Liver (tissue), 9 donors: Measurements from ENCODE around the gene PRSS16. TPM values are rescaled to one million over a fixed set of nuclear protein-coding genes. Genes with fewer than 3 reads are reported as not detected.

Source experiments
- DNase-seq: peaks from one replicate; pipeline ENCODE4 v3.0.0-alpha.2; 2017; ENCODE audit warnings: low spot score
- H3K27ac ChIP-seq, 2 donors: one replicate each; pipeline ENCODE4 v1.7.0; 2013; ENCODE audit warnings: inconsistent platforms in 2 of 2, low read length in 2 of 2, control low read depth in 1 of 2, low read depth in 1 of 2, mild to moderate bottlenecking in 1 of 2
- H3K27me3 ChIP-seq, 4 donors: one replicate each; pipeline versions ENCODE4 v1.6.1 to v1.7.0; 2013; ENCODE audit warnings: low read length in 3 of 4, inconsistent platforms in 1 of 4, mild to moderate bottlenecking in 1 of 4, moderate library complexity in 1 of 4; ENCODE audit not compliant: control insufficient read depth in 4 of 4, insufficient read depth in 4 of 4
- H3K36me3 ChIP-seq, 4 donors: one replicate each; pipeline versions ENCODE4 v1.6.1 to v1.7.0; 2013; ENCODE audit warnings: low read length in 3 of 4, mild to moderate bottlenecking in 3 of 4, low read depth in 1 of 4, moderate library complexity in 1 of 4; ENCODE audit not compliant: control insufficient read depth in 4 of 4, insufficient read depth in 3 of 4
- H3K4me1 ChIP-seq, 4 donors: one replicate each; pipeline versions ENCODE4 v1.6.1 to v1.7.0; 2013; ENCODE audit warnings: low read length in 3 of 4, mild to moderate bottlenecking in 3 of 4, moderate library complexity in 1 of 4; ENCODE audit not compliant: control insufficient read depth in 4 of 4, insufficient read depth in 4 of 4
- H3K4me3 ChIP-seq, 3 donors: one replicate each; pipeline versions ENCODE4 v1.6.1 to v1.7.0; 2013; ENCODE audit warnings: low read length in 3 of 3, control low read depth in 1 of 3, low read depth in 1 of 3, mild to moderate bottlenecking in 1 of 3
- H3K9ac ChIP-seq, 2 donors: one replicate each; pipeline ENCODE4 v1.7.0; 2013; ENCODE audit warnings: low read length in 2 of 2, mild to moderate bottlenecking in 2 of 2, moderate library complexity in 2 of 2, control low read depth in 1 of 2, low read depth in 1 of 2
- H3K9me3 ChIP-seq, 4 donors: one replicate each; pipeline versions ENCODE4 v1.6.1 to v1.7.0; 2013; ENCODE audit warnings: low read length in 3 of 4; ENCODE audit not compliant: control insufficient read depth in 4 of 4
- ATF3 ChIP-seq: IDR thresholded peaks from 2 replicates; pipeline ENCODE4 v1.6.1; 2016; ENCODE audit warnings: antibody characterized with exemption
- CTCF ChIP-seq: fragments of 150-350 bp; IDR thresholded peaks from 2 replicates; pipeline ENCODE4 v1.5.1; 2017; ENCODE audit warnings: improper control_type of control experiment, low read depth, low read length; ENCODE audit not compliant: missing input control
- EGR1 ChIP-seq, 2 donors: IDR thresholded peaks; 2 replicates each; pipeline ENCODE4 v1.6.1; 2016 to 2018; ENCODE audit warnings: antibody characterized with exemption in 2 of 2, low read depth in 2 of 2
- FOXA2 ChIP-seq: IDR thresholded peaks from 2 replicates; pipeline ENCODE4 v1.6.1; 2016; ENCODE audit warnings: antibody characterized with exemption
- GABPA ChIP-seq, 2 donors: IDR thresholded peaks in 1 of 2; conservative IDR thresholded peaks in 1 of 2; 2 replicates each; pipeline ENCODE4 v1.6.1; 2016; ENCODE audit warnings: antibody characterized with exemption in 2 of 2, mild to moderate bottlenecking in 1 of 2, moderate library complexity in 1 of 2
- HNF4A ChIP-seq, 2 donors: conservative IDR thresholded peaks; 2 replicates each; pipeline ENCODE4 v1.6.1; 2016; ENCODE audit warnings: antibody characterized with exemption in 2 of 2, mild to moderate bottlenecking in 2 of 2
- HNF4G ChIP-seq: IDR thresholded peaks from 2 replicates; pipeline ENCODE4 v1.6.1; 2016; ENCODE audit warnings: antibody characterized with exemption
- JUND ChIP-seq, 2 donors: IDR thresholded peaks; 2 replicates each; pipeline ENCODE4 v1.6.1; 2016; ENCODE audit warnings: antibody characterized with exemption in 2 of 2
- MAX ChIP-seq: IDR thresholded peaks from 2 replicates; pipeline ENCODE4 v1.6.1; 2016; ENCODE audit warnings: antibody characterized with exemption
- NR2F2 ChIP-seq: IDR thresholded peaks from 2 replicates; pipeline ENCODE4 v1.6.1; 2016; ENCODE audit warnings: antibody characterized with exemption
- RAD21 ChIP-seq, 2 donors: IDR thresholded peaks; 2 replicates each; pipeline ENCODE4 v1.6.1; 2016; ENCODE audit warnings: antibody characterized with exemption in 2 of 2, mild to moderate bottlenecking in 2 of 2
- REST ChIP-seq: IDR thresholded peaks from 2 replicates; pipeline ENCODE4 v1.6.1; 2016; ENCODE audit warnings: antibody characterized with exemption, mild to moderate bottlenecking
- RXRA ChIP-seq, 2 donors: IDR thresholded peaks; 2 replicates each; pipeline ENCODE4 v1.6.1; 2017 to 2018; ENCODE audit warnings: antibody characterized with exemption in 2 of 2, mild to moderate bottlenecking in 1 of 2
- SP1 ChIP-seq: IDR thresholded peaks from 2 replicates; pipeline ENCODE4 v1.6.1; 2018; ENCODE audit warnings: antibody characterized with exemption, mild to moderate bottlenecking
- TAF1 ChIP-seq: conservative IDR thresholded peaks from 2 replicates; pipeline ENCODE4 v1.6.1; 2016; ENCODE audit warnings: antibody characterized with exemption, mild to moderate bottlenecking
- YY1 ChIP-seq: IDR thresholded peaks from 2 replicates; pipeline ENCODE4 v1.6.1; 2016; ENCODE audit warnings: antibody characterized with exemption, mild to moderate bottlenecking
- ZBTB33 ChIP-seq: IDR thresholded peaks from 2 replicates; pipeline ENCODE4 v1.6.1; 2016; ENCODE audit warnings: antibody characterized with exemption
- WGBS: extraction: QIAGEN DNeasy Blood & Tissue Kit; methylation state at CpG from one replicate; pipeline ENCODE4 v1.1.7; 2013; 5-methylcytosine and 5-hydroxymethylcytosine counted together
- polyA plus RNA-seq, 2 donors: library from polyadenylated mRNA; stranded (reverse) in 1 of 2; unstranded in 1 of 2; fragments of 200-250 nt in 1 of 2; fragments of >200 nt in 1 of 2; fragmentation: Nextera tagmentation in 1 of 2; extraction: Ambion mirVana in 1 of 2; gene quantifications; one replicate each; pipeline versions ENCODE4 v1.2.1 to v1.2.3, GENCODE V29; 2013 to 2015
- total RNA-seq, 2 donors: library from RNA; depleted of rRNA; stranded (reverse); fragments of >200 nt; gene quantifications; one replicate each; pipeline ENCODE4 v1.2.3, GENCODE V29; 2014
- donor health status: healthy.
- donor health status: healthy.
- donor health status: healthy.
- donor health status: healthy.
- donor health status: healthy.

The PRSS16 gene
- total and polyA plus RNA-seq, 4 donors: 0.06 to 0.42 TPM; not detected in 2

- no peak overlapping the region for H3K27ac ChIP-seq
- peaks cover 0 to 22% (median 18%) of the 10 kb centered on the region in 4 donors for H3K27me3 ChIP-seq
- no peak for DNase-seq
- WGBS: 13% methylated on average over 16 of the region's 16 CpGs
- no peaks in the 10 kb centered on the region for H3K4me1 ChIP-seq
- peaks cover 5 to 30% (median 8%) of the 10 kb centered on the region in 4 donors for H3K9me3 ChIP-seq
- no peak overlapping the region for H3K9ac ChIP-seq
- no peaks in the 10 kb centered on the region for H3K36me3 ChIP-seq
- no peak overlapping the region for H3K4me3 ChIP-seq
- no peak for TF ChIP-seq CTCF
- no peak for TF ChIP-seq TAF1
- no peak for TF ChIP-seq ATF3
- TF ChIP-seq REST: no peak
- no peak for TF ChIP-seq HNF4A (conservative IDR thresholded peaks at IDR 0.05)
- TF ChIP-seq EGR1 (IDR thresholded peaks at IDR 0.05; ENCODE audit: low read depth in 2 of 2): no peak
- TF ChIP-seq YY1: no peak
These were observed 35.8 kb downstream of the PRSS16 start for GRCh38 chr6:27283279-27283678.

- Histone ChIP-seq H3K4me3 (no peak overlapping the region), H3K27me3 (peaks cover 5 to 25% (median 21%) of the 10 kb centered on the region in 4 donors)
- 77% methylated on average over 2 of the region's 2 CpGs for WGBS
These were observed 38.6 kb downstream of the PRSS16 start for GRCh38 chr6:27286141-27286540.

GRCh38 chr6:27287751-27288135, 40.2 kb downstream of the PRSS16 start:
- no peak overlapping the region for H3K27ac ChIP-seq
- peaks cover 14 to 48% (median 23%) of the 10 kb centered on the region in 4 donors for H3K9me3 ChIP-seq
- H3K4me1 ChIP-seq: no peaks in the 10 kb centered on the region
- H3K4me3 ChIP-seq: no peak overlapping the region
- H3K36me3 ChIP-seq: no peaks in the 10 kb centered on the region
- no peak for DNase-seq
- WGBS: 5% methylated on average over 8 of the region's 8 CpGs
- peaks cover 7 to 33% (median 19%) of the 10 kb centered on the region in 4 donors for H3K27me3 ChIP-seq
- H3K9ac ChIP-seq: no peak overlapping the region
- TF ChIP-seq JUND (IDR thresholded peaks at IDR 0.05) (no peak), NR2F2 (no peak), REST (no peak), SP1 (no peak), GABPA (IDR thresholded peaks at IDR 0.05 in 1 of 2, conservative IDR thresholded peaks at IDR 0.05 in 1 of 2) (no peak), RAD21 (IDR thresholded peaks at IDR 0.05) (no peak), FOXA2 (no peak), HNF4A (conservative IDR thresholded peaks at IDR 0.05) (no peak), ZBTB33 (no peak), MAX (no peak), TAF1 (no peak), EGR1 (IDR thresholded peaks at IDR 0.05; ENCODE audit: low read depth in 2 of 2) (no peak)

More at GRCh38 chr6:27286141-27286540, 38.6 kb downstream of the PRSS16 start:
- no peak for TF ChIP-seq RXRA (IDR thresholded peaks at IDR 0.05)
- no peak for TF ChIP-seq HNF4G
- no peak for TF ChIP-seq FOXA2
- no peak overlapping the region for H3K9ac ChIP-seq
- no peaks in the 10 kb centered on the region for H3K4me1 ChIP-seq
- DNase-seq: no peak
- no peak overlapping the region for H3K27ac ChIP-seq
- H3K36me3 ChIP-seq: no peaks in the 10 kb centered on the region
- peaks cover 9 to 38% (median 14%) of the 10 kb centered on the region in 4 donors for H3K9me3 ChIP-seq
